ENCODE measurements around the gene CLEC10A. TPM values are rescaled to one million over a fixed set of nuclear protein-coding genes. Genes with fewer than 3 reads are reported as not detected.

CLEC10A gene
- total RNA-seq, 1 experiment from 2014 or later: not detected

- intact Hi-C loops (cut with micrococcal nuclease): no loop called here
- Histone ChIP-seq H4K20me1 (ENCODE audit: low read length) (no peaks in the 10 kb centered on the region), H3K4me1 (ENCODE audit: insufficient read depth, low read length) (no peaks in the 10 kb centered on the region), H3K36me3 (ENCODE audit: low read depth, low read length) (no peaks in the 10 kb centered on the region), H3K9ac (ENCODE audit: low read length) (no peak overlapping the region), H3K9me3 (ENCODE audit: low read length) (no peaks in the 10 kb centered on the region), H2AFZ (ENCODE audit: low read length) (no peak overlapping the region), H3K79me2 (ENCODE audit: low read length) (no peaks in the 10 kb centered on the region), H3K4me2 (ENCODE audit: low read length) (no peak overlapping the region), H3K4me3 (ENCODE audit: low read length) (no peak overlapping the region), H3K27ac (ENCODE audit: low read length) (no peak overlapping the region), H3F3A (ENCODE audit: low read length, unreplicated experiment) (no peaks in the 10 kb centered on the region), H3K9me2 (replicated peaks; ENCODE audit: low read length) (no peaks in the 10 kb centered on the region), H3K27me3 (ENCODE audit: low read length) (no peaks in the 10 kb centered on the region)
- ChIA-PET CTCF (no interaction called here), POLR2A (ENCODE audit: unreplicated experiment) (no interaction called here)
- TF ChIP-seq, protein P1, sequence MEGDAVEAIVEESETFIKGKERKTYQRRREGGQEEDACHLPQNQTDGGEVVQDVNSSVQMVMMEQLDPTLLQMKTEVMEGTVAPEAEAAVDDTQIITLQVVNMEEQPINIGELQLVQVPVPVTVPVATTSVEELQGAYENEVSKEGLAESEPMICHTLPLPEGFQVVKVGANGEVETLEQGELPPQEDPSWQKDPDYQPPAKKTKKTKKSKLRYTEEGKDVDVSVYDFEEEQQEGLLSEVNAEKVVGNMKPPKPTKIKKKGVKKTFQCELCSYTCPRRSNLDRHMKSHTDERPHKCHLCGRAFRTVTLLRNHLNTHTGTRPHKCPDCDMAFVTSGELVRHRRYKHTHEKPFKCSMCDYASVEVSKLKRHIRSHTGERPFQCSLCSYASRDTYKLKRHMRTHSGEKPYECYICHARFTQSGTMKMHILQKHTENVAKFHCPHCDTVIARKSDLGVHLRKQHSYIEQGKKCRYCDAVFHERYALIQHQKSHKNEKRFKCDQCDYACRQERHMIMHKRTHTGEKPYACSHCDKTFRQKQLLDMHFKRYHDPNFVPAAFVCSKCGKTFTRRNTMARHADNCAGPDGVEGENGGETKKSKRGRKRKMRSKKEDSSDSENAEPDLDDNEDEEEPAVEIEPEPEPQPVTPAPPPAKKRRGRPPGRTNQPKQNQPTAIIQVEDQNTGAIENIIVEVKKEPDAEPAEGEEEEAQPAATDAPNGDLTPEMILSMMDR (conservative IDR thresholded peaks at IDR 0.05; ENCODE audit: low read depth, low read length): no peak
- no peak for TF ChIP-seq EZH2 (IDR thresholded peaks at IDR 0.05; ENCODE audit: low read length, unreplicated experiment)
- TF ChIP-seq EZH2phosphoT487 (IDR thresholded peaks at IDR 0.05; ENCODE audit: borderline replicate concordance, low read length): no peak
- no peak for ATAC-seq
- DNase-seq: no peak
- BruUV-seq (replicated peaks): no TSS peak
These were observed 9.3 kb downstream of the CLEC10A start for GRCh38 chr17:7070712-7071111.

DNA sequence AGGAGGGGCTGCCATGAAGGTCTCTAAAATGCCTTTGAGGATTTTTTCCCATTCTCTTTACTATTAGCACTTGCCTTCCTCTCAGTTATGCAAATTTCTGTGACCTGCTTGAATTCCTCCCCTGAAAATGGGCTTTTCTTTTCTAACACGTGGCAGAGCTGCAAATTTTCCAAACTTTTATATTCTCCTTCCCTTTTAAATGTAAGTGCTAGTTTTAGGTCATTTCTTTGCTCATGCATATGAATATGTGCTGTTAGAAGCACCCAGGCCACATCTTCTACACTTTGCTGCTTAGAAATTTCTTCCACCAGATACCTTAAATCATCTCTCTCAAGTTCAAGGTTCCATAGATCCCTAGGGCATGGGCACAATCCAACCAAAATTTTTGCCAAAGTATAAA lies 11.8 kb downstream of the CLEC10A start:
- Histone ChIP-seq H3K4me3 (ENCODE audit: low read length) (no peak overlapping the region), H3K9me3 (ENCODE audit: low read length) (no peaks in the 10 kb centered on the region), H3K9me2 (replicated peaks; ENCODE audit: low read length) (no peaks in the 10 kb centered on the region), H3K4me2 (ENCODE audit: low read length) (no peak overlapping the region), H3K79me2 (ENCODE audit: low read length) (no peaks in the 10 kb centered on the region), H2AFZ (ENCODE audit: low read length) (no peak overlapping the region), H3F3A (ENCODE audit: low read length, unreplicated experiment) (no peaks in the 10 kb centered on the region), H3K27ac (ENCODE audit: low read length) (no peak overlapping the region), H3K4me1 (ENCODE audit: insufficient read depth, low read length) (peaks cover 4% of the 10 kb centered on the region; the same call in 1 of the 2 replicates), H3K27me3 (ENCODE audit: low read length) (no peaks in the 10 kb centered on the region), H3K9ac (ENCODE audit: low read length) (no peak overlapping the region), H4K20me1 (ENCODE audit: low read length) (no peaks in the 10 kb centered on the region), H3K36me3 (ENCODE audit: low read depth, low read length) (no peaks in the 10 kb centered on the region)
- ATAC-seq: no peak
- CTCF ChIA-PET: no interaction called here
- TF ChIP-seq EZH2phosphoT487 (IDR thresholded peaks at IDR 0.05; ENCODE audit: borderline replicate concordance, low read length): no peak
- TF ChIP-seq, protein P1 (conservative IDR thresholded peaks at IDR 0.05; ENCODE audit: low read depth, low read length): no peak
- TF ChIP-seq EZH2 (IDR thresholded peaks at IDR 0.05; ENCODE audit: low read length, unreplicated experiment): no peak
- POLR2A ChIA-PET (ENCODE audit: unreplicated experiment): no interaction called here
- intact Hi-C loops (cut with micrococcal nuclease): no loop called here
- no TSS peak for BruUV-seq (replicated peaks)
- DNase-seq: no peak

DNA sequence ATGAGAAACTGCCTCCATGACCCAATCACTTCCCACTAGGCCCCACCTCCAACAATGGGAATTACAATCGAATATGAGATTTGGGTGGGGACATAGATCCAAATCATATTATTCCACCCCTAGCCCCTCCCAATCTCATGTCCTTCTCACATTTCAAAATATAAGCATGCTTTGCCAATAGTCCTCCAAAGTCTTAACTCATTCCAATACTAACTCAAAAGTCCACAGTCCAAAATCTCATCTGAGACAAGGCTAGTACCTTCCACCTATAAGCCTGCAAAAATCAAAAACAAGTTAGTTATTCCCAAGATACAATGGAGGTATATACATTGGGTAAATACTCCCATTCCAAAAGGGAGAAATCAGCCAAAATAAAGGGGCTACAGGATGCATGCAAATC lies 12.9 kb downstream of the CLEC10A start:
- H3K36me3 ChIP-seq (ENCODE audit: low read depth, low read length): no peaks in the 10 kb centered on the region
- no peak overlapping the region for H3K27ac ChIP-seq (ENCODE audit: low read length)
- no TSS peak for BruUV-seq (replicated peaks)
- no peak overlapping the region for H3K4me2 ChIP-seq (ENCODE audit: low read length)
- ChIA-PET CTCF (no interaction called here), POLR2A (ENCODE audit: unreplicated experiment) (interaction anchor here (0.6 kb wide), 1 partner anchor 74 kb away, joined by 7 read pairs; no protein-coding TSS in a partner anchor)
- H3K9me3 ChIP-seq (ENCODE audit: low read length): no peaks in the 10 kb centered on the region
- H3K4me1 ChIP-seq (ENCODE audit: insufficient read depth, low read length): peaks cover 6% of the 10 kb centered on the region; the same call in 1 of the 2 replicates
- H3K9ac ChIP-seq (ENCODE audit: low read length): no peak overlapping the region
- no peaks in the 10 kb centered on the region for H3K79me2 ChIP-seq (ENCODE audit: low read length)
- ATAC-seq (no peak), DNase-seq (no peak)
- TF ChIP-seq EZH2phosphoT487 (IDR thresholded peaks at IDR 0.05; ENCODE audit: borderline replicate concordance, low read length) (no peak), EZH2 (IDR thresholded peaks at IDR 0.05; ENCODE audit: low read length, unreplicated experiment) (no peak)
- TF ChIP-seq, protein P1 (conservative IDR thresholded peaks at IDR 0.05; ENCODE audit: low read depth, low read length): no peak
- intact Hi-C loops (cut with micrococcal nuclease): no loop called here
- H3K27me3 ChIP-seq (ENCODE audit: low read length): no peaks in the 10 kb centered on the region
- no peaks in the 10 kb centered on the region for H3F3A ChIP-seq (ENCODE audit: low read length, unreplicated experiment)
- no peaks in the 10 kb centered on the region for H4K20me1 ChIP-seq (ENCODE audit: low read length)
- H3K9me2 ChIP-seq (replicated peaks; ENCODE audit: low read length): no peaks in the 10 kb centered on the region
- no peak overlapping the region for H2AFZ ChIP-seq (ENCODE audit: low read length)
- H3K4me3 ChIP-seq (ENCODE audit: low read length): no peak overlapping the region

Measured in PC-3 (cell line).